Subcutaneous adipose tissue (tissue), 4 donors: Measurements from ENCODE around the gene LRP3. TPM values are rescaled to one million over a fixed set of nuclear protein-coding genes. Genes with fewer than 3 reads are reported as not detected.

Experiments
- total RNA-seq, 4 donors: library from RNA; depleted of rRNA; stranded (reverse); fragments of >200 nt; gene quantifications; one replicate each; pipeline ENCODE4 v1.1.0, GENCODE V29; 2016
- TF ChIP-seq, protein P1 (sequence below): fragments of 450-650 bp; IDR thresholded peaks from one replicate; pipeline ENCODE4 v1.5.1; 2016; ENCODE audit warnings: low read depth, mild to moderate bottlenecking, control low read depth, antibody characterized with exemption, moderate library complexity

The LRP3 gene
- total RNA-seq, 4 donors from 2014 or later, result 15.0 to 40.3 (median 20.0) TPM

DNA sequence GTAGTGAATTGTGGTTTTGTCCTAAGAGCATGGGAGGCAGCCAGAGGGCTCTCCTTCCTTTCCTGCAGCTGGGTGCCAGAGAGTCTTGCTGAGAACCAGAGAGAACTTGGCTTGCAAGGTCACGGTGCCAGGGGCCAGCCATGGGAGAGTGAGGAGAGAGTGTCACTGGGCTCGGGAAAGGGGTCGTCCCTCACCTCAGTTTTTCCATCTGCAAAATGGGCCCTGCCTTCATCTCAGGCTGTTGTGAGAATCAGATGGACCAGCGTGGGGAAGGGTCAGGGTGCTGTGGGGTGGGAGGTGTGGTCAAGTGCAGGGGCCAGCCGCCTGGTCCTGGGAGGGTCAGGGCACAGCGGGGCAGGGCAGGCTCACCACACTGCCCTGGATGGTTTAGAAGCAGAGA, 7.3 kb downstream of the LRP3 start:
- TF ChIP-seq, protein P1, sequence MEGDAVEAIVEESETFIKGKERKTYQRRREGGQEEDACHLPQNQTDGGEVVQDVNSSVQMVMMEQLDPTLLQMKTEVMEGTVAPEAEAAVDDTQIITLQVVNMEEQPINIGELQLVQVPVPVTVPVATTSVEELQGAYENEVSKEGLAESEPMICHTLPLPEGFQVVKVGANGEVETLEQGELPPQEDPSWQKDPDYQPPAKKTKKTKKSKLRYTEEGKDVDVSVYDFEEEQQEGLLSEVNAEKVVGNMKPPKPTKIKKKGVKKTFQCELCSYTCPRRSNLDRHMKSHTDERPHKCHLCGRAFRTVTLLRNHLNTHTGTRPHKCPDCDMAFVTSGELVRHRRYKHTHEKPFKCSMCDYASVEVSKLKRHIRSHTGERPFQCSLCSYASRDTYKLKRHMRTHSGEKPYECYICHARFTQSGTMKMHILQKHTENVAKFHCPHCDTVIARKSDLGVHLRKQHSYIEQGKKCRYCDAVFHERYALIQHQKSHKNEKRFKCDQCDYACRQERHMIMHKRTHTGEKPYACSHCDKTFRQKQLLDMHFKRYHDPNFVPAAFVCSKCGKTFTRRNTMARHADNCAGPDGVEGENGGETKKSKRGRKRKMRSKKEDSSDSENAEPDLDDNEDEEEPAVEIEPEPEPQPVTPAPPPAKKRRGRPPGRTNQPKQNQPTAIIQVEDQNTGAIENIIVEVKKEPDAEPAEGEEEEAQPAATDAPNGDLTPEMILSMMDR, result no peak

DNA sequence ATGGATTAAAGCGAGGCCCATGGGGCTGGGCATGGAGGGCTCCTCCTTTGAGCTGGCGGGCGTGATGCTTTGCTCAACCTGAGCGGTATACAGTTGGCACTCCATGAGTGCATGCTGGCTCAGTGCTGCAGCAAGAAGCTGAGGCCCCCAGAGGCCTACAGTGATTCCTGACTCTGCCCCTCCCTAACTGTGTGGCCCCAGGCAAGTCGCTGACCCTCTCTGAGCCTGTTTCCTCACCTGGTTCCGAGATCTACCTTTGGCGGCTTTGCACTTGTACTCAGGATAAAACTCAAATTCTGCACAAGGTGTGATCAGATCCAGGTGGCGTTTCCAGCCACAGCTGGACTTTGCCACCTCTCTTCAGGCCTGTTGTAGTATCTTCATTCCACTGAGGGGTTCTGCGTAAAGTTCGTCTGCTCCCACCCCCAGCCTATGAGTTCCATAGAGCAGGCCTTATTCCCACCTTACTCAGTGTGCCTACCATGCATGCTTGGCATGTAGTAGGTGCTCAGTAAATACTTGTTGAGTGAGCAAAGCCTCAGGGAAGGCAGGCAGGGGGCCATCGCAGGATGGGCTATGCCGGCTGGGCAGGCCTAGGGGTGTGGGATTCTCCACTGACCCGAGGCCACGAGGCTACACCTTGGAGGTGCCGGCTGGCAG, 7.9 kb downstream of the LRP3 start:
- TF ChIP-seq, protein P1, result no peak

DNA sequence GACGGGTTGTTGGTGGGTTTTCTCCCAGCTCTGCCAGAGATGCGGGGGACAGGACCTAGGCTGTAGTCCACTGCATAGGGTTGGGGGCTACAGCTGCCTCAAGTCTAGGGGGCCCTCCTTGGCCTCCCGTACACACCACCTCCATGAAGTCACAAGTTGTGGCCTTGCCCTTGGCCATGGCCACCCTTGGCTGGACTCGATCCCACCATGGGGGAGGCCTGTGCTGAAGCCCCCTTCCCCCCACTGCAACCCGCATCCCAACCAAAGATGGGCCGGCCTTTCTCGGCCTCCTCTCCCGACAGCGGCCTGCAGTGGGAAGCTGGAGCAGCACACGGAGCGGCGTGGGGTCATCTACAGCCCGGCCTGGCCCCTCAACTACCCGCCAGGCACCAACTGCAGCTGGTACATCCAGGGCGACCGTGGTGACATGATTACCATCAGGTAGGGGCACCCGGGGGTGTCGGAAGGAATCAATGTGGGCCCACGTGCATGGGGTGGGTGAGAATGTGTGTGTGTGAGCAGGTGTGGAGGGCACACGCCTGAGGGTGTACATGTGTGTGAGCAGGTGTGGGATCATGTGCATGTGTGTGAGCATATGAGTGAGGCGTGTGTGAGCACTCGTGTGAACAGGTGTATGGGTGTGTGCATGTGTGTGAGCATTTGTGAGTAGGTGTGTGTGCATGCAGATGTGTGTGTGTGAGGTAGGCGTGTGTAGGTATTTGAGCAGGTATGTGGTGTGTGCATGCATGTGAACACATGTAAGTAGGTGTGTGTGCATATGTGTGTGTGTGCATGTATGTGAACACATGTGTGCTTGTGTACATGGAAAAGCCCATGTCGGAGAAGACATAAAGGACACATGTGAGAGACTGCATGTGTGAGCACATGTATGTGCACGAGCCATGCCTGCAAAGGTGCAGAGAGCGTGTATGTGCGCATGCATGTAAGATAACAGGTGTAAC, 8.7 kb downstream of the LRP3 start:
- TF ChIP-seq, protein P1, result no peak

DNA sequence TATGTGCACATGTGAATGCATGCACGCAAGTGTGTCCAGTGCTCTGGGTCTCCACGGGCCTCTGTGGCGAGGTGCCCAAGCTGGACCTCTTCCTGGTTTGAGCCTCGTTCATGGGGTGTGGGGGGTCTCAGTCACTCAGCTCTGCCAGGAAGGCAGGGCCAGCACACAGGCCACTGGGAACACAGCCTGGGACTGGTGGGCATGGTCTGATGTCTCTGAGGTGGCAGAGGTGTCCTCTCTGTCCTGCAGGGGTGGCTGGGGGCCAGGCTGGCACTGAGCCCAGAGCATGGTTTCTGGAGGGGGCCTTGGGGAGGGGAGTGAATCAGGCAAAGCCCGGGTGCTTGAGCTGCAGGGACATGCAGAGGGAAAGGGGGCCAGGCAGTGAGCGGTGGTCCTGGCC, 9.4 kb downstream of the LRP3 start:
- TF ChIP-seq, protein P1, result no peak

DNA sequence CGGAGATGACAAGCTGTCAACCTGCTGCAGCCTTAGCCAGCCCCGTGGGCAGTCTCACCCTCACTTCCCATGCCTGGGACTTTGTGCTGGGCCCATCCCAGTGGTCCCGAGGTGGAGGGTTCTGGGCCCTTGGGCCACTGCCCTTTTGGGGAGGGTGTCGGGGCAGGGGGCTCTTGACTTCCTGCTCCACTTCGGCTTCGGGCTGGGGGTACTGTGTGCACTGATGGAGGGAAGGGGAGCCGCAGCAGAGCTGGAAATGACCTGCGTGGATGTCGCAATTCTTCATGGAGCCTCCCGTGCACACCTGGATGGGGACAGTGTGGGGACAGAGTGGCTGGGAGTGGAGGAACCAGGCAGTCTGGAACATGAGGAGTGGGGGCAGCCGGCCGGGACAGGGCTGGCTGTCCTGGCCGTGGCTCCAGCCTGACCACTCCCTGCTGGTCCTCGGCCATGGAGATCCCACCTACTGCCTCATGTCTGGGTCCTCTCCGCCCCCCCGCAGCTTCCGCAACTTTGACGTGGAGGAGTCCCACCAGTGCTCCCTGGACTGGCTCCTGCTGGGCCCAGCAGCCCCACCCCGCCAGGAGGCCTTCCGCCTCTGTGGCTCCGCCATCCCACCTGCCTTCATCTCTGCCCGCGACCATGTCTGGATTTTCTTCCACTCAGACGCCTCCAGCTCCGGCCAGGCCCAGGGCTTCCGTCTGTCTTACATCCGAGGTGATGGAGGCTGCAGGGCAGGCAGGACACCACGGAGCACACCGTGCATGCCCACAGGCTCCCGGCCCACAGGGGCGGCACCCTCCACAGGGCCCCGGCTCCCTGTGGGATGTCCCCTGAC, 10.2 kb downstream of the LRP3 start:
- TF ChIP-seq, protein P1, result no peak

DNA sequence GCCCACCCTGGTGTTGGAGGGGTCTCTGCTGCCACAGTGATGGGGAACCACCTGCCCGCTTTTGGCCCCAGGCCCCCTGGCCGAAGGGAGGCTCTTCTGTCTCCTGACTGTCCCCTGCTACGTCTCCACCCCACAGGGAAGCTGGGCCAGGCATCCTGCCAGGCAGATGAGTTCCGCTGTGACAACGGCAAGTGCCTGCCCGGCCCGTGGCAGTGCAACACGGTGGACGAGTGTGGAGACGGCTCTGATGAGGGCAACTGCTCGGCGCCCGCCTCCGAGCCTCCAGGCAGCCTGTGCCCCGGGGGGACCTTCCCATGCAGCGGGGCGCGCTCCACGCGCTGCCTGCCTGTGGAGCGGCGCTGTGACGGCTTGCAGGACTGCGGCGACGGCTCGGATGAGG, 11.0 kb downstream of the LRP3 start:
- TF ChIP-seq, protein P1, result no peak
